Neural progenitor cell (in vitro differentiated cells): ENCODE data around the gene ZC3H10. TPM values are rescaled to one million over a fixed set of nuclear protein-coding genes. Genes with fewer than 3 reads are reported as not detected.
"Not testable (repeated sequence)": the region's sequence is repeated elsewhere in the genome, so short reads cannot be mapped to it uniquely, and the experiment has no call there.

ENCODE experiments used
- DNase-seq: peaks from one replicate; pipeline ENCODE4 v3.0.0-alpha.2; 2016; ENCODE audit warnings: low spot score
- H2AFZ ChIP-seq: fragments of 200-600 bp; sonication (generic); replicated peaks from 2 replicates; pipeline ENCODE4 v1.6.1; 2016; ENCODE audit warnings: antibody characterized with exemption
- H3F3A ChIP-seq: fragments of 200-600 bp; sonication (generic); 2 replicates; pipeline ENCODE4 v1.6.1; 2016; ENCODE audit warnings: antibody characterized with exemption, low read depth
- H3K27ac ChIP-seq: fragments of 200-600 bp; sonication (generic); 2 replicates; pipeline ENCODE4 v1.5.1; 2016; ENCODE audit warnings: mild to moderate bottlenecking
- H3K27me3 ChIP-seq: fragments of 200-600 bp; sonication (generic); 2 replicates; pipeline ENCODE4 v1.6.1; 2016; ENCODE audit warnings: mild to moderate bottlenecking, moderate library complexity
- H3K36me3 ChIP-seq: fragments of 200-600 bp; sonication (generic); 2 replicates; pipeline ENCODE4 v1.5.1; 2016
- H3K4me1 ChIP-seq: fragments of 200-600 bp; sonication (generic); 2 replicates; pipeline ENCODE4 v1.6.1; 2016; ENCODE audit warnings: mixed run types
- H3K4me2 ChIP-seq: fragments of 200-600 bp; sonication (generic); 2 replicates; pipeline ENCODE4 v1.6.1; 2016
- H3K4me3 ChIP-seq: fragments of 200-600 bp; sonication (generic); 2 replicates; pipeline ENCODE4 v1.5.1; 2016
- H3K79me2 ChIP-seq: fragments of 200-600 bp; sonication (generic); 2 replicates; pipeline ENCODE4 v1.6.1; 2016; ENCODE audit warnings: low read depth
- H3K9ac ChIP-seq: fragments of 200-600 bp; sonication (generic); 2 replicates; pipeline ENCODE4 v1.6.1; 2016
- H3K9me3 ChIP-seq: fragments of 200-600 bp; sonication (generic); 2 replicates; pipeline ENCODE4 v1.5.1; 2016; ENCODE audit warnings: low read depth
- H4K20me1 ChIP-seq: fragments of 200-600 bp; sonication (generic); 2 replicates; pipeline ENCODE4 v1.6.1; 2016; ENCODE audit warnings: low read depth
- H3K27ac Mint-ChIP-seq: 3 replicates; pipeline ENCODE4 v1.8.0; 2021; ENCODE audit warnings: mixed read lengths
- H3K27me3 Mint-ChIP-seq: 2 replicates; pipeline ENCODE4 v1.8.0; 2022; ENCODE audit warnings: low read depth, mild to moderate bottlenecking, inconsistent platforms, moderate library complexity, mixed read lengths; ENCODE audit not compliant: insufficient read depth
- H3K36me3 Mint-ChIP-seq: 3 replicates; pipeline ENCODE4 v1.8.0; 2021; ENCODE audit warnings: mixed read lengths
- H3K4me1 Mint-ChIP-seq: 3 replicates; pipeline ENCODE4 v1.8.0; 2021; ENCODE audit warnings: mixed read lengths
- H3K4me3 Mint-ChIP-seq: 3 replicates; pipeline ENCODE4 v1.8.0; 2021; ENCODE audit warnings: mild to moderate bottlenecking, moderate library complexity, mixed read lengths
- H3K9me3 Mint-ChIP-seq: 3 replicates; pipeline ENCODE4 v1.8.0; 2020; ENCODE audit warnings: mixed read lengths
- EZH2 ChIP-seq: fragments of 200-600 bp; sonication (generic); IDR thresholded peaks from 2 replicates; pipeline ENCODE4 v1.6.1; 2017; ENCODE audit warnings: antibody characterized with exemption, mild to moderate bottlenecking, moderate library complexity
- EZH2phosphoT487 ChIP-seq: fragments of 200-600 bp; sonication (generic); IDR thresholded peaks from 2 replicates; pipeline ENCODE4 v1.6.1; 2017; ENCODE audit warnings: antibody characterized with exemption
- total RNA-seq: library from RNA; depleted of rRNA; stranded (reverse); fragments of >200 nt; gene quantifications from 2 replicates; pipeline ENCODE4 v1.2.3, GENCODE V29; 2015; ENCODE audit warnings: low replicate concordance
- TF ChIP-seq, protein P1 (sequence below): fragments of 200-600 bp; sonication (generic); IDR thresholded peaks from 2 replicates; pipeline ENCODE4 v1.5.1; 2017; ENCODE audit warnings: antibody characterized with exemption, mild to moderate bottlenecking

ZC3H10 gene
- total RNA-seq, 1 donor from 2014 or later = 10.8 TPM

DNA sequence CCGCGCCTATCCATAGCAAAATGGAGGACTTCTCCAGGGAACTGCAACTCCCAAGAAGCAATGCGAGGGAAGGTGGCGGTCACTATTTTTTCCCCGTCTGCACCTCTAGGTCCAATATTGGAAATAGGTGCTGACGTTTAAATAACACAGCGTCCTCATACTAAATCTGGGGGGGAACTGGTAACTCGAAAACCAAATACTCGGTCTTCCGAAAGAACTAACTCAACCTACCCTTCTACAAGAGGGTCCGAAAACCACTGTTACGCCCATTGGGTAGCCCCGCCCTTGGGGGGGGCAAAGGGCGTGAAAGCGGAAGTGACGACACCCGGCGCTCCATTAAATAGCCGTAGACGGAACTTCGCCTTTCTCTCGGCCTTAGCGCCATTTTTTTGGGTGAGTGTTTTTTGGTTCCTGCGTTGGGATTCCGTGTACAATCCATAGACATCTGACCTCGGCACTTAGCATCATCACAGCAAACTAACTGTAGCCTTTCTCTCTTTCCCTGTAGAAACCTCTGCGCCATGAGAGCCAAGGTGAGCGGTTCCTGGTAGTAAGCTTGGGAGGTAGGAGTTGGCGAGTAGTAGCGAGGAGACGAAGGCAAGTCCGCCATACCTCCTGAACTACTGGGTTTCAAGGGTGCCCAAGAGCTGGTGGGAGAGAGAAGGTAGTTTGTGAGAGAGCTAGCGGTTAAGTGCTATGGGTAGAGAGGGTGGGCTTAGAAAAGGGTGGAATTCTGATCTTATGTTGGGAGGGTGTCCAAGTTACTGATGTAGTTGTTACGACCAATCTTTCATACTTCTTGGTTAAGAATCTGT is 1.6 kb upstream of the ZC3H10 start, which contains the start of gene RPL41:
Gene RPL41 (plus strand): TSS at position 367 of the 815 bp plus-strand sequence.
- peak within 1 kb of the TSS; percentile 62 for H3K4me3 ChIP-seq
- no peaks in the 10 kb centered on the region for H3K9me3 ChIP-seq
- Mint-ChIP-seq H3K27ac (peak within 1 kb of the TSS; percentile 98), H3K9me3 (no peaks in the 10 kb centered on the region), H3K4me3 (peak within 1 kb of the TSS; percentile 99), H3K36me3 (peaks cover 38% of the 10 kb centered on the region), H3K4me1 (peaks cover 25% of the 10 kb centered on the region), H3K27me3 (peaks cover 7% of the 10 kb centered on the region)
- peaks cover 23% of the 10 kb centered on the region for H3K79me2 ChIP-seq
- peaks cover 12% of the 10 kb centered on the region for H3K4me1 ChIP-seq
- H3K27me3 ChIP-seq = no peaks in the 10 kb centered on the region
- H4K20me1 ChIP-seq = peaks cover 26% of the 10 kb centered on the region
- H3K36me3 ChIP-seq = peaks cover 3% of the 10 kb centered on the region
- H3K4me2 ChIP-seq = peak within 1 kb of the TSS; percentile 99
- peak within 1 kb of the TSS; percentile 81 for H2AFZ ChIP-seq
- H3K9ac ChIP-seq = peak within 1 kb of the TSS; percentile 98
- TF ChIP-seq EZH2 (no peak), EZH2phosphoT487 (no peak)
- TF ChIP-seq, protein P1, sequence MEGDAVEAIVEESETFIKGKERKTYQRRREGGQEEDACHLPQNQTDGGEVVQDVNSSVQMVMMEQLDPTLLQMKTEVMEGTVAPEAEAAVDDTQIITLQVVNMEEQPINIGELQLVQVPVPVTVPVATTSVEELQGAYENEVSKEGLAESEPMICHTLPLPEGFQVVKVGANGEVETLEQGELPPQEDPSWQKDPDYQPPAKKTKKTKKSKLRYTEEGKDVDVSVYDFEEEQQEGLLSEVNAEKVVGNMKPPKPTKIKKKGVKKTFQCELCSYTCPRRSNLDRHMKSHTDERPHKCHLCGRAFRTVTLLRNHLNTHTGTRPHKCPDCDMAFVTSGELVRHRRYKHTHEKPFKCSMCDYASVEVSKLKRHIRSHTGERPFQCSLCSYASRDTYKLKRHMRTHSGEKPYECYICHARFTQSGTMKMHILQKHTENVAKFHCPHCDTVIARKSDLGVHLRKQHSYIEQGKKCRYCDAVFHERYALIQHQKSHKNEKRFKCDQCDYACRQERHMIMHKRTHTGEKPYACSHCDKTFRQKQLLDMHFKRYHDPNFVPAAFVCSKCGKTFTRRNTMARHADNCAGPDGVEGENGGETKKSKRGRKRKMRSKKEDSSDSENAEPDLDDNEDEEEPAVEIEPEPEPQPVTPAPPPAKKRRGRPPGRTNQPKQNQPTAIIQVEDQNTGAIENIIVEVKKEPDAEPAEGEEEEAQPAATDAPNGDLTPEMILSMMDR = no peak
- H3F3A ChIP-seq = peaks cover 69% of the 10 kb centered on the region
- peak within 1 kb of the TSS; percentile 96 for H3K27ac ChIP-seq
- peak; percentile 98 for DNase-seq

- H3K27me3 ChIP-seq, H3K9me3 ChIP-seq, H2AFZ ChIP-seq, DNase-seq, H3K36me3 ChIP-seq, H3K27me3 Mint-ChIP-seq, H3K9me3 Mint-ChIP-seq: not testable (repeated sequence)
- Histone ChIP-seq H4K20me1 (peaks cover 26% of the 10 kb centered on the region), H3K4me2 (peak overlapping the region; percentile 99), H3K4me3 (peak overlapping the region; percentile 62), H3K9ac (peak overlapping the region; percentile 98), H3K27ac (peak overlapping the region; percentile 96), H3K4me1 (peaks cover 12% of the 10 kb centered on the region), H3F3A (peaks cover 64% of the 10 kb centered on the region), H3K79me2 (peaks cover 23% of the 10 kb centered on the region)
- H3K36me3 Mint-ChIP-seq = peaks cover 35% of the 10 kb centered on the region
- H3K27ac Mint-ChIP-seq = peak overlapping the region; percentile 98
- peaks cover 25% of the 10 kb centered on the region for H3K4me1 Mint-ChIP-seq
- H3K4me3 Mint-ChIP-seq = peak overlapping the region; percentile 99
Observed at GRCh38 chr12:56117082-56117706, 872 bp upstream of the ZC3H10 start.

DNA sequence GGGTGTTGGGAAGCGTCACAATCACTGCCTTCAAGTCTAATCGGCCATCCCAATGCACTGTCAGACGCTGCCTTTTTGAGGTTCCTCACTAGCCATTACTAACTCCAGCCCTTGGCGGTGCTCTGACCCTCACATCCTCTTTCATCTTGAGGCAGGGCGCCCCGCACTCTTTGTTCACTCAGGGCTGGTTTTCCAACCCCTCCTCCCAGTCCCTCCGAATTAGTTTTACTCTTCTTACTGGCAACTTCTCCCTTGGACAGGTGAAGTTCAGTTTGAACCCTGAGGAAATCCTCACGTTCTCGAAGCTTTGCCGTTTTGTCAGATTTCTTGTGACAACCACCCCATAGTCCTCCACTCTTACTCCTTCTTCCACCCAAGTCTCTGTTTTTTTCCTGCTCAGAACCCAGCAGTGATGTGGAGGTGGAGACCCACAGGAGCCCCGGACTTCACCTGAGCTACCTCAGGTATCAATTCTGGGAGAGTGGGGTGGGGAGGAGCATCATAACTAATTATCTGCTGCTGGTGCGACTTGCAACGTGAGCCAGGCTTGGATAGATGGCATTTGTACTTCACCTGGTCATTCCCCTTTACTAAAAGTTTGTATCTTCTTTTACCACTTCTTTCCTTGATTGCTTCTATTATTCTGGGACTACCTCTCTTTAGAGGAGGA is 757 bp downstream of the ZC3H10 start:
- peak overlapping the region; percentile 12 for H2AFZ ChIP-seq
- no peak for DNase-seq
- peaks cover 26% of the 10 kb centered on the region for H4K20me1 ChIP-seq
- peaks cover 12% of the 10 kb centered on the region for H3K4me1 ChIP-seq
- TF ChIP-seq EZH2phosphoT487 = no peak
- TF ChIP-seq EZH2 = no peak
- TF ChIP-seq, protein P1 = no peak
- H3K9me3 Mint-ChIP-seq = no peaks in the 10 kb centered on the region
- H3K36me3 ChIP-seq = peaks cover 3% of the 10 kb centered on the region
- H3K9ac ChIP-seq = peak overlapping the region; percentile 47
- peak overlapping the region; percentile 62 for H3K4me3 ChIP-seq
- H3K4me3 Mint-ChIP-seq = peak overlapping the region; percentile 99
- no peaks in the 10 kb centered on the region for H3K9me3 ChIP-seq
- no peaks in the 10 kb centered on the region for H3K27me3 ChIP-seq
- peaks cover 23% of the 10 kb centered on the region for H3K79me2 ChIP-seq
- H3K27ac Mint-ChIP-seq = peak overlapping the region; percentile 72
- H3K4me2 ChIP-seq = peak overlapping the region; percentile 94
- peak overlapping the region; percentile 13 for H3K27ac ChIP-seq
- H3K27me3 Mint-ChIP-seq = peaks cover 7% of the 10 kb centered on the region
- H3F3A ChIP-seq = peaks cover 52% of the 10 kb centered on the region
- H3K36me3 Mint-ChIP-seq = peaks cover 20% of the 10 kb centered on the region
- peaks cover 25% of the 10 kb centered on the region for H3K4me1 Mint-ChIP-seq
